GM18502 (cell line): ENCODE results near the gene KHDC3L.
A peak's percentile ranks its signal among the peaks of the same experiment; 100 is the strongest.
"Not testable (repeated sequence)": the region's sequence is repeated elsewhere in the genome, so short reads cannot be mapped to it uniquely, and the experiment has no call there.

Experiments
- ATAC-seq: cut with Tn5 transposase; IDR thresholded peaks from one replicate; pipeline ENCODE4 v1.9.1; 2021; ENCODE audit warnings: mild to moderate bottlenecking; ENCODE audit not compliant: unreplicated experiment, poor library complexity

KHDC3L gene

DNA sequence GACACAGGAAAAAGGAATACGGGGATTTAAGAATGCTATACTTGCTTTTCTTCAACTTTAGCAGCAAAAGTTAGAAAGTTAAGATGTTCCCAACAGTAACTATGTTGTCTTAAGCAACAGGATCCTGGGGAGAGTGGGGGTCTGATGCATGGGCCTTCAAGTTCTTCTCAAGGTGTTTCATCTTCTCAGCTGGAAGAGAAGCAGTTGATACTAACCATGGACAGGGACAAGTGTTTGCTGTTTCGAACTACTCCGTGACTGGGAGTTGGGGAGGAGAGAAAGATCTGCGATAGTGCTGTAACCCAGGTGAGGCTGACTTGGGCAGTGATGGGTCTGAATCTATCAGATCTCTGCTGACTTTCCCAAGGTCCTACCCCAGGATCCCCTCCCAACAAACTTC, 6.2 kb downstream of the KHDC3L start:
- no peak for ATAC-seq

DNA sequence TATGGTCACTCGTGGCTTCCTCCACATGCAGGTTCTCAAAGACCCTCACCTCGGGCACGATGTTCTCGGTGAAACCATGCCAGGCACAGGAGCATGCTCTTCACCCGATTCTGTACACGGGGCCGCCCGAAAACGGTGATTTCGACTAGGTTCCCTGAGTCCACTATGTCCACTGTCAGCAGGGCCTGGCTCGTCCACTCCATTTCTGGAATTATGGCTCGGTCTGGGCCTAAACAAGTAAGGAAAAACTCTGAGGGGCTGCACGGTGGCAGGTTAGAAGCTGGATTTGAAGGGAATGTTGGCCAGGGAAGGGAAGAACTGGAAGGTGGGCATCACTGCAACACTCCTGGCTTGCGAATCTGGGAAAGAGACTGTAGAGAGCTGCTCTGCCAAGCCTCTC, 6.7 kb downstream of the KHDC3L start:
- ATAC-seq: no peak

DNA sequence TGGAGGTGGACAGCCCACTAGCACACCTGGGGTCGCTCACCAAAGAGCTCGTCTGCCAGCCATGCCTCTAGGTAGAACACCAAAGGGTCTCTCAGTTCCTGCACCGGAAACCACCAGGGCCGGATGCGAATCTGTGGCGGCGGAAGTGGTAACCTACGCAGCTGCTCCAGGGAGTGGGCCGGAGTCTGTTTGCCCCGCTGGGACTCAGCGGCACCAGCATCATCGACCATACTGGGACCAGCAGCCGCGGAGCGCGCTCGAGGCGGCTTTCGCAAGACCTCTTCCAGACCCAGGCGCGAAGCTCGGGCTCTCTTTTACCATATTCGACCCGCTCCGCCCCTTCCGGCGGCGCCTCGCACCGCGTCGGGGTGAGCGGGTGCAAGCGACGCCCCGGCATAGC, 7.1 kb downstream of the KHDC3L start, which contains the start of gene OOEP:
Gene OOEP, minus strand, starts transcription at position 335 of the 400 bp plus-strand sequence. Its CDS starts 105 bp downstream, at position 230.
- no peak for ATAC-seq

DNA sequence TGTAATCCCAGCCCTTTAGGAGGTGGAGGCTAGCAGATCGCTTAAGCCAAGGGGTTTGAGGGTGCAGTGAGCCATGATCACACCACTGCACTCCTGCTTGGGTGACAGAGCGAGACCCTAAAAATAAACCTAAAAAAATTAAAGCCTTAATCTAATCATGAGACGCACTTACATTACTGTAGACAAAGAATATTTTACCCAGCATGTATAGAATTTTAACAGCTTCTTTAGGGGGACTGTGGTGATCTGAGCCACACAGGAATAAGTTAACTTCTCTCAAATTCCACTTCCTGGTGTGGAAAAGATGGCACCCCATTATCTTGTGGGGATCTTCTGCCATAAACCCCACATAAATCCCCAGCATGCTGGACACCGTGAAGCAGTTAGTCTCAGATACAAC, 9.5 kb downstream of the KHDC3L start:
- ATAC-seq: no peak

DNA sequence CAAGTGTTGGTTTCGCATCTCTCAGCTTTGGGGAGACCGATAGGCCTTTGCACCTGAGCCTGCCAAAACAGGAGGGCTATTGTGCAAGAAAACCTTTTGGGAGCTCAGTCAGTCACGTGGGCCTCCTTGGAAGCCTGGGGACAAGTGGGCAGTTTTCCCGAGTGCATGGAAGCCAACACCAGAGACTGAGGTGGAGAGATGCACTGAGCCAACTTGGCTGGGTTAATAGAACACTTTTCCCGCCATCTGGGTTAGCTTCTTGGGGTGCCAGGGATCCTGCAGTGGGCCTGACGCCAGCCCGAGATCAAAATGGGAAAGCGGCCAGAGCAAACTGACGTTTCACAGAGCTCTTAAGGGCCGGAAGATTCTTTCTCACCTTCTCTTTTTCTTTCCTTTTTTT, 10.1 kb downstream of the KHDC3L start:
- ATAC-seq: no peak

DNA sequence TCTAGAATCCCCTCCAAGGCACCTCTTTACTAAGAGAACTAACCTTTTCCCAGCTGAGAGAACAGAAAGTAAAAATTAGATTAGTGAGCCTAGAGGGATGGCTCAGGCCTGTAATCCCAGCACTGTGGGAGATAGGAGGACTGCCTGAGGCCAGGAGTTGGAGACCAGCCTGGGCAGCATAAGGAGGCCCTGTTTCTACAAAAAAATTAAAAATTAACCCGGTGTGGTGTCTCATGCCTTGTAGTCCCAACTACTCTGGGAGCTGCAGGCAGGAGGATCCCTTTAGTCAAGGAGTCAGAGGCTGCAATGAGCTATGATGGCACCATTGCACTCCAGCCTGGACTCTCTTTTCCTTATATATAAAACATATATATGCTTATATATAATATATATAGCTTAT, 12.8 kb downstream of the KHDC3L start:
- no peak for ATAC-seq

DNA sequence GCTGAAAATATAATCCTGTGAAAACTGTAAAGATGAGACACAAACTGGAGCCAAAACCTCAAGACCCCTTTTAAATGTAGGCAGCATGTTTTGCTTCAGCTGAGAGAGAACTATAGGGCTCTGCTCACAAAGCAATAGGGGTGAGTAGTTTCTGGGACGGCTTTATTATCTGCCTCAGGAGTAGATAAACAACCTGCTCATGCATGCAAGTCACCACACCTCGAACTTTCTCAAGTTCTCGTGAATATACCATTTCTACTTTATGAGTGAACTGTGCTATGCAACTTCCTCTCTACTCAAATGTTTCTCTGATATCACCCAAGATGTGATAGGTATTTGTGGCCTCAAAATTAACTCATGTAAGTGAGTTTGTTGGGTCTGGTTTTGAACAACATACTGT, 14.8 kb downstream of the KHDC3L start:
- no peak for ATAC-seq

DNA sequence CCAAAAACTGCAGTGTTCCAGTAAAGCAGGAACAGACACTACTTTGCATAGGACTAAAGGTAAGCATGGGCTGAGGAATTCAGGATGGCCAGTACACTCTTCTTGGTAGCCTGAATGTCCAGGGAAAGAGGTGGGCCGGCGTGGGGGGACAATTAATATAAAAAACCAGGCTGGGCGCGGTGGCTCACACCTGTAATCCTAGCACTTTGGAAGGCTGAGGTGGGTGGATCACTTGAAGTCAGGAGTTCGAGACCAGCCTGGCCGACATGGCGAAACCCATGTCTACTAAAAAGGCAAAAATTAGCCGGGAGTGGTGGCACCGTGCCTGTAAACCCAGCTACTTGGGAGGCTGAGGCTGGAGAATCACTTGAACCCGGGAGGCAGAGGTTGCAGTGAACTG, 19.1 kb downstream of the KHDC3L start:
- ATAC-seq: not testable (repeated sequence)

DNA sequence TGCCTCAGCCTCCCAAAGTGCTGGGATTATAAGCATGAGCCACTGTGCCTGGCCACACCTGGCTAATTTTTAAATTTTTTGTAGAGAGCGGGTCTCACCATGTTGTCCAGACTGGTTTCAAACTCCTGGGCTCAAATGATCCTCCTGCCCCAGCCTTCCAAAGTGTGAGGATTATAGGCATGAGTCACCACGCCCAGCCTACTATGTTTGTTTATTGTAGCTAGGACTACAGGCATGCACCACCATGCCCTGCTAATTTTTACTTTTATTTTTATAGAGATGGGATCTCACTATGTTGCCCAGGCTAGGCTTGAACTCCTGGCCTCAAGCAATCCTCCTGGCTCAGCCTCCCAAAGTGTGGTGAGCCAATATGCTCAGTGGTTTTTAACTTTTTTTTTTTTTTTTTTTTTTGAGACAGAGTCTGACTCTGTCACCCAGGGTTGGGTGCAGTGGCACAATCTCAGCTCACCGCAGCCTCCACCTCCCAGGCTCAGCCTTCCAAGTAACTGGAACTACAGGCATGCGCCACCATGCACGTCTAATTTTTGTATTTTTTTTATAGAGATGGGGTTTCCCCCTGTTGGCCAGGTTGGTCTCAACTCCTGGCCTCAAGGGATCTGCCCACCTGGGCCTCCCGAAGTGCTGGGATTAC, 20.1 kb downstream of the KHDC3L start:
- ATAC-seq: no peak

DNA sequence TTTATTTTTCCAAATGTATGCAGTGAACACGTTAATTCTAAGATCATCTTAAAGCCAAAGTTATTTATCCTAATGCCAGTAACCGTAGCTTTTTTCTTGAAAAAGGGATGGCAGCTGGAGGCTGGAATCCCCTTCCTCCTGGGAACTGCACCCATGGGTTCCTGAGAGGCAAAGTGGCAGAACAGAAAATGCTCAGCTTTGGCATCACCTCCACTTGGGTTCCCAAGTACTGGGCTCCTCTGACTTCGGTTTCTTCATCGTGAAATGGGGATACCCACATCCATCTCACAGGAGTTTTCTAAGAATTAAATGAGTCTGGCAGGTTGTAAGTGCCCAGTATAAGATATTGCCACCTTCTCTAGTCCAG, 26.0 kb downstream of the KHDC3L start:
- peak; percentile 41 for ATAC-seq

DNA sequence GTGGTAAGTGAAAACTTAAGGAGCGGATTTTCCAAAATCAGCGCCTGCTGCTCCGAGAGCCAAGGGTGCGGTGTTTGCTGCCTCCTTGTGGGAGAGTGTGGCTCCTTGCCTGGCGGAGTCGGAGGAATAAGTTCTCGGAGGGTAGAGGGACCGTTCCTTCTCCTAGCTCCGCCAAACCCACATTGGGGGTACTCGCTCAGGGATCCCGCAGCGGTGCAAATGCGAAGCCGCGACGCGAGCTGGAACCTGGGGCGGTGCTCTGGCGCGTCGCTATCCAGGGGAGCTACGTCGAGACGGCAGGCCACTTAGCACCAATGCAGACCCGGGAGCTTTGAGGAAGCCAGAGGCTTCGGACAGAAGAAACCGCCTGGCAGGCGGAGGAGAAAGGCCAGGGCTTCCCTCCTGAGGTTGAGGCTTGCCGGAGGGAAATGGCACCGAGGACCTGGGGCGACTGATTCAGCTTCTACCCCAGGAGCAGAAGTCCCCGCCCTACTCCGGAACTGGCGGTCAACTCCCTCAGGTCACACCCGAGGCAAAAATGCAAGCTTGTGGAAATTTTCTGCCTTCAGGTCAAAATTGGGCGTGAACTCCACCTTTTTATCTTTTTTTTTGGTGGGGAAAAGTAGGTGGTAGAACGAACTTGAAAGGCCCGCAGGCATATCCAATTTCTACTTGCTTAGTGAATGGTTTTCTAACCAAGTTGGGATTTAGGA, 26.5 kb downstream of the KHDC3L start:
- peak; percentile 83 for ATAC-seq

DNA sequence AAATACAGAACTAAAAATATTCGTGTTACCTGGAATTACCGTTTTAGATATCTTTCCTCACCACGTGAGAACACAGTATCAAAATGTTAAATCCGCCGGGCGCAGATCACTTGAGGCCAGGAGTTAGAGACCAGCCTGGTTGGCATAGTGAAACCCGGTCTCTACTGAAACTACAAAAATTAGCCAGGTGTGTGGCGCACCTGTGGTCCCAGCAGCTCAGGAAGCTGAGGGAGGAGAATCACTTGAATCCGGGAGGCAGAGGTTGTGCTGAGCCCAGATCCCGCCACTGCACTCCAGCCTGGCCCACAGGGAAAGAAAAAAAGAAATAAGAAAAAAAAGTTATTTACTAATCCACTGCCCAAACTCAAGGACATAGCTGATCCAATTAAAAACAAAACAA, 27.4 kb downstream of the KHDC3L start:
- no peak for ATAC-seq

DNA sequence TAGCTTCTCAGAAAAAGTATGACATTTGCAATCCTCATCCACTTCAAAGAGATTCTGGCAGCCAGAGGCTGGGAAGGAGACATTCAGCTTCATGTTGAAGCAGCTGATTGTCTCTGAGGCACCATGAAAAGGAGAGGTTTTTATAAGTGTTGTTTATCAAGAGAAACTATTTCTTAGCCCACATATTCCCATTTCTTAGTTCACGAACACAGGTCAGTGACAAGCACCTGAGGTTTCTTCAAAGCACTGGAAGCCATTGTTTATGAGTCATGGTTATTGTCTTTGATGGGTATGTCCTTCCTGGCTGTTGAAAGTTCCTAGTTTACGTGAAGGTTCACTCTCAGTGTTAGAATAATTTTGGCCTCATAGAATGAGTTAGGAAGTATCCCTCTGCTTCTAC, 29.2 kb downstream of the KHDC3L start:
- ATAC-seq: no peak

DNA sequence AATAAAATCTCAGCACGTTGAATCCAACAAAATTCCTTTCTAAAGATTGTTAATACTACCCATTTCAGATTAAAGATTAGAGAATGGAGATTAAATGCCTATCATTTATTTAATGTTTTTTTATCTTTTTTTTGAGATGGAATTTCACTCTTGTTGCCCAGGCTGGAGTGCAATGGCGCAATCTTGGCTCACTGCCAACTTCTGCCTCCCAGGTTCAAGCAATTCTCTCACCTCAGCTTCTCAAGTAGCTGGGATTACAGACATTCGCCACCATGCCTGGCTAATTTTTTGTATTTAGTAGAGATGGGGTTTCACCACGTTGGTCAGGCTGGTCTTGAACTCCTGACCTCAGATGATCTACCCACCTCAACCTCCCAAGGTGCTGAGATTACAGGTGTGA, 29.7 kb downstream of the KHDC3L start:
- not testable (repeated sequence) for ATAC-seq

DNA sequence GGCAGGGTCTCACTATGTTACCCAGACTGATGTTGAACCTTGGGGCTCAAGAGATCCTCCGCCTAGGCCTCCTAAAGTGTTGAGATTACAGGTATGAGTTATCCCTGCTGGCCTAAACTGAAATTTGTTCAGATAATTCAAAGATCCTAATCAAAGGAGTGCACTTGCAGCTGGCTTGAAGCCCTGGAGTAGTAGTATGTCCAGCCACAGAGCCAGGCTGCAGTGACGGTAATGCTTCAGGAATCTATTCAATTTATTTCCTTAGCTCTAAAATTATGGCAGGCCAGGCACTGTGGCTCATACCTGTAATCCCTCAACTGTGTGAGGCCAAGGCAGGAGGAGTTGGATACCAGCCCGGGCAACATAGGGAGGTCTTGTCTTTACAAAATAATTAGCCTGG, 30.8 kb downstream of the KHDC3L start:
- no peak for ATAC-seq

DNA sequence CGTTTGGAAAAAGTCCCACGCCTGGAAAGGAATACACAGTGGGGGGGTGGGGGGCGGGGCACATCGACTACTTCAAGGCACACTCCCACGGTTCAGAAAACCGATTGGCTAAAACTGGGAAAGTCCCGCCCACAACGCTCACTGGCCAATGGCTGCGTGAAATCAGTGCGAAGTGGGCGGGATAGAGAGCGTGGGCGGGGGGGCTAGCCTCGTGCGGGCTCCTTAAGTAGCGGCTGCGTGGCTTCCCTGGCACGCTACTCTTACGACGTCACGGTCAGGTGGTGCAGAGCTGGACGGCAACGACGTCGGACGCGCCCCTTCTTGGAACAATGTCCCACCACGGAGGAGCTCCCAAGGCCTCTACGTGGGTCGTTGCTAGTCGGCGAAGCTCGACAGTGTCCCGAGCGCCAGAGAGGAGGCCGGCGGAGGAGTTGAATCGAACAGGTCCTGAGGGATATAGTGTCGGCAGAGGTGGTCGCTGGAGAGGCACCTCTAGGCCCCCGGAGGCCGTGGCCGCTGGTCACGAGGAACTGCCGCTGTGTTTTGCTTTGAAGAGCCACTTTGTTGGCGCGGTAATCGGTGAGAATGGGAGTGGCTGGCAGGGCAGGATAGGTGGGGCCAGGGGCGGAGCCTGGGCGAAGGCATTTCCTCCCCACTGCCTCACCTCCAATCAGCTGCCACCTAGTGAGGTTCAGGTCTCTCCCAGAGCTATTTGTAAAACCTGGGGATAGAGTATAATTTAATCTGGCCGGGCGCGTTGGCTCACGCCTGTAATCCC, 32.3 kb downstream of the KHDC3L start, which contains the start of gene DDX43:
Gene DDX43, plus strand, starts transcription at position 252 of the 778 bp plus-strand sequence. Its CDS starts 78 bp downstream, at position 330.
- ATAC-seq: no peak

DNA sequence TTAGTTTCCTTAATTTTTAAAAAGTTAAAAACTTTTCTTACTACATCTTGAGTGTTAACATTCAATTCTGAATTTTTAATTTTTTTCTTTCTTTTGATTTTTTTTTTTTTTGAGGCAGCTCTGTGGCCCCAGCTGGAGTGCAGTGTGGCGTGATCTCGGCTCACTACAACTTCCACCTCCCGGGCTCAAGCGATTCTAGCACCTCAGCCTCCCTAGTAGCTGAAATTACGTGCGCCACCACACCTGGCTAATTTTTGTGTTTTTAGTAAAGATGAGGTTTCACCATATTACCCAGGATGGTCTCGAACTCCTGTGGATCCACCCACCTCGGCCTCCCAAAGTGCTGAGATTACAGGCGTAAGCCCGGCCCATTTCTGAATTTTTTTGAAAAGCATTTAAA, 33.4 kb downstream of the KHDC3L start:
- no peak for ATAC-seq

DNA sequence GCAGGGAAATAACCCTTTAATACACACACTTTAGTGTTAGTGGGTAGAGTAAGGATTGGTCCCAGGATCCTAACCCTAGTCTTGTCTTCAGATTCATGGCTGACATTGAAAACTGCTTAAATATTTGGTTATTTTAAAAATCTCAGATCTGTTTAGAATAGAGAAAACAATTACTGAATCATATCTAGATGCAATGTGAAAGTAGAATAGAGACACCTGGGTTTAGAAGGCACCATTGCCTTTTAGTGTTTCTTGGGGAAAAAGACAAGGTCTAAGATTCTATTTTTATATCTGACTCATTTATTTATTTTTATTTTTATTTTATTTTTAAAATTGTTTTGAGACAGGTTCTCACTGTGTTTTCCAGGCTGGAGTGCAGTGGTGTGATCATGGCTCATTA, 38.2 kb downstream of the KHDC3L start:
- ATAC-seq: no peak

DNA sequence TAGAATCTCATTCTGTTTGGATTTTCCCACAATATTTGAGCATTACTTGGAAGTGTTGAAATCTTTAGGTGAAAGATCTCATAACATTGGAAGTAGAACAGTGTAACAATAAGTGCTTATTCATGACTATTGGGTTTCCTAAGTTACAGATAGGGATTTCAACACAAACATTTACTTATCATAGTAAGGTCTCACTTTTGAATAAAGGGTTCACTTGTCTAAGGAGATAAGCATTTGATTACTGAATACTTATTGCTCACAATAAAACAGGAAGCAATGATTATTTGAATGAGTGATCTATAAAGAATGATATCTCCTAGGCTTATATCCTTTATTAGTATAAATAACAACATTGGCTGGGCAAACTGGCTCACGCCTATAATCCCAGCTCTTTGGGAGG, 46.9 kb downstream of the KHDC3L start:
- ATAC-seq: no peak

DNA sequence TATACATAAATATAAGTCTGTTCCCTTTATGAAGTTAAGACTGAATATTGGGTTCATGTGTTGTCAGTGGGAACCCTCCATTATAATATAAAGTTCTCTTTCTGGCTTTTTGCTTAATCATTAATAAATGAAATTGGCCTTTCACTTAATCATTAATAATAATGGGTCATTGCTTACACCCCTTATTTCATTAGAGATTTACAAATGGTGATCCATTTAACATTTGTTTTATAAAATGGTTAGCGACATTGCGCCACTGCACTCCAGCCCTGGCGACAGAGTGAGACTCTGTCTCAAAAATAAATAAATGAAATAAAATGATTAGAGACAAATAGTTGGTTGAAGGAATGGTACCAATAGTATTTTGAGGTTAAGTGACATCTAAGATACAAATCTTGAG, 50.6 kb downstream of the KHDC3L start:
- ATAC-seq: no peak
